ENCODE results near the gene LGALSL.
A peak's percentile ranks its signal among the peaks of the same experiment; 100 is the strongest.

LGALSL gene

GRCh38 chr2:64460330-64460729 is 6.4 kb downstream of the LGALSL start:
- DNase-seq (ENCODE audit: low read depth), result no peak
- TF ChIP-seq, protein P1, sequence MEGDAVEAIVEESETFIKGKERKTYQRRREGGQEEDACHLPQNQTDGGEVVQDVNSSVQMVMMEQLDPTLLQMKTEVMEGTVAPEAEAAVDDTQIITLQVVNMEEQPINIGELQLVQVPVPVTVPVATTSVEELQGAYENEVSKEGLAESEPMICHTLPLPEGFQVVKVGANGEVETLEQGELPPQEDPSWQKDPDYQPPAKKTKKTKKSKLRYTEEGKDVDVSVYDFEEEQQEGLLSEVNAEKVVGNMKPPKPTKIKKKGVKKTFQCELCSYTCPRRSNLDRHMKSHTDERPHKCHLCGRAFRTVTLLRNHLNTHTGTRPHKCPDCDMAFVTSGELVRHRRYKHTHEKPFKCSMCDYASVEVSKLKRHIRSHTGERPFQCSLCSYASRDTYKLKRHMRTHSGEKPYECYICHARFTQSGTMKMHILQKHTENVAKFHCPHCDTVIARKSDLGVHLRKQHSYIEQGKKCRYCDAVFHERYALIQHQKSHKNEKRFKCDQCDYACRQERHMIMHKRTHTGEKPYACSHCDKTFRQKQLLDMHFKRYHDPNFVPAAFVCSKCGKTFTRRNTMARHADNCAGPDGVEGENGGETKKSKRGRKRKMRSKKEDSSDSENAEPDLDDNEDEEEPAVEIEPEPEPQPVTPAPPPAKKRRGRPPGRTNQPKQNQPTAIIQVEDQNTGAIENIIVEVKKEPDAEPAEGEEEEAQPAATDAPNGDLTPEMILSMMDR (IDR thresholded peaks at IDR 0.05; ENCODE audit: low read depth, low read length, missing control alignments), result no peak
- in situ Hi-C loops (cut with HindIII; ENCODE audit: low sequenced_read_pairs), result no loop called here
- H3K4me3 ChIP-seq (ENCODE audit: low read depth, low read length), result no peak overlapping the region

DNA sequence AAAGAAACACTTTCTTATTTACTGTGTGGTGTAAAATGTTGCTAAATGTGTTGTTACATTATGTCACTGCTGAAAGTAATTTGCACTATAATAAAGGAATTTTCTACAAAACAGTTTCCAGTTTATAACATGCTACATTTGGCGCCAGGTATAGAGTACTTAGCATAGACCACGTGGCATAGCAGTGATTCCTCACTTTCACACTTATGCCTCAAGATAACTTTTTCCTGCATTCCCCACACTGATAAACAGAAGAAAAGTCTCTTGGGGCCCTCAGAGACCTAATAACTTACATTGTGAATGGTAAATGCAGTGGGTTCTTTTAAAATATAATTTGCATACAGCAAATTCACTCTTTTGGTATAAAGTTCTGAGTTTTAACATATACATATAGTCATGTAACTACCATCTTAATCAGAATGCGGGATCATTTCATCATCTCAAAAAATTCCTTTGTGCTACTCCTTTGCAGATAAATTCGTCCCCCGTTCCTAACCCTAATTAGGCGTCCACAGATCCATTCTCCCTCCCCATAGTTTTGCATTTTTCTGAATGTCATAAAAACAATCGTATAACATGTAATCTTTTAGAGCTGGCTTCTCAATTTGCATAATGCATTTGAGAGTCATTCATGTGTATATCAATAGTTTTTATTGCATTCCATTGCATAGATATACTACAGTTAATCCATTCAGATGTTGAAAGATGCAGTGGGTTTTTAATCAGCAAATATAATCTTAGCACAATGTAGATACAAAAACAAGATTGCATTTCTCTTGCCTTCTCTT is 7.5 kb downstream of the LGALSL start:
- DNase-seq (ENCODE audit: low read depth), result no peak
- TF ChIP-seq, protein P1 (IDR thresholded peaks at IDR 0.05; ENCODE audit: low read depth, low read length, missing control alignments), result no peak
- in situ Hi-C loops (cut with HindIII; ENCODE audit: low sequenced_read_pairs), result no loop called here
- H3K4me3 ChIP-seq (ENCODE audit: low read depth, low read length), result no peak overlapping the region

DNA sequence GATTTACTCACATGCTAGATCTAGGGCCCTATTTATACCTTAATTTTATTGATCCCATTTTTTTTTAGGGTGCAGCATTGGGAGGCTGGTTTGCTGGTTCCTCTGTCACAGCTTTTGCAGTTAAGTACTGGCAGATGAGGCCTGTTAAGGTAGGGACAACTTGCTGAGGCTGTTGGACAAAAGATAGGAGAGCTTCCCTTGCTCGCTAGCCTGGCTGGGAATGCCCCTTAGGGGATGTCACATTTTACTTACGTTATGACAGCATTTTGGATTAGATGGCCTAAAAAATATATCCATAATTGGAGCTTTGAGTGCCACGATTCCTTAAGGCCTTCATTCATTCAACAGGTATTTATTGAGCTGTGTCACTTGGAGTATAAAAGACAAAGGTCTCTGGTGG is 8.2 kb downstream of the LGALSL start:
- in situ Hi-C loops (cut with HindIII; ENCODE audit: low sequenced_read_pairs), result no loop called here
- no peak overlapping the region for H3K4me3 ChIP-seq (ENCODE audit: low read depth, low read length)
- TF ChIP-seq, protein P1 (IDR thresholded peaks at IDR 0.05; ENCODE audit: low read depth, low read length, missing control alignments), result no peak
- no peak for DNase-seq (ENCODE audit: low read depth)

DNA sequence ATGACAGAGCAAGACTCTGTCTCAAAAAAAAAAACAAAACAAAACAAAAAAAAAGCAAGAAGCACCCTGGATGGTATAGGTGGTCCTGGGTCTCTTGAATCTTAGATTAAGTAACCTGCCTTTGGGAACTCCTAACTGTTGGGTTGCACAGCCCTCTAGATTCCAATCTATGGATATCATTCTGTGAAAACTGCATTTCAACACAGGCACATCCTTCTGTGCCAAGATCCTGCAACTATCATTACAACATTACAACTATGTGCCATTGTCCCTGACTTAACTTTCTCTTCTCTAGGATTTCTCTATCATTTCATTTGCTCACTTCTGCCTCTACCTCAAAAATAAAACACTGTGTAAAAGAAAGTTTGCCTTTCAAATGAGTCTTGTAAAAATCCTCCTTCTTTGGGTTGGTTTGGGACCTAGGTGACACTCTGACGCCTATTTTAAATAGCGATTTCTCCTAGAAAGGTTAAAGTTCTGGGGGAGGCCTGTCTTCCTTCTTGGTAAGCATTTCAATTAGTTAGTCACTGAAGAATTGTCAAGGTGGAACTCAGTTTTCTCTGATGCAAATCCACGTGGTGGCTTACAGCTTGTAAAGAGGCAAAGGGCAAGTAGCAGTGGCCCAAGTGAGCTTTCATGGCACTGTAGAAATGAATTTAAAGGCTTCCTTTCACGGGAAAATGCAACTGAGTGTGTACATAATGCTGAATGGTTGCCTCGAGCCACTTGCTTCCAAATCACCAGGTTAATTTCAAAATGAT is 9.2 kb downstream of the LGALSL start:
- no peak for DNase-seq (ENCODE audit: low read depth)
- no peak overlapping the region for H3K4me3 ChIP-seq (ENCODE audit: low read depth, low read length)
- TF ChIP-seq, protein P1 (IDR thresholded peaks at IDR 0.05; ENCODE audit: low read depth, low read length, missing control alignments), result no peak
- in situ Hi-C loops (cut with HindIII; ENCODE audit: low sequenced_read_pairs), result no loop called here

GRCh38 chr2:64463781-64464180 is 9.8 kb downstream of the LGALSL start:
- peak; percentile 29 for DNase-seq (ENCODE audit: low read depth)
- H3K4me3 ChIP-seq (ENCODE audit: low read depth, low read length), result no peak overlapping the region
- in situ Hi-C loops (cut with HindIII; ENCODE audit: low sequenced_read_pairs), result no loop called here
- TF ChIP-seq, protein P1 (IDR thresholded peaks at IDR 0.05; ENCODE audit: low read depth, low read length, missing control alignments), result no peak

DNA sequence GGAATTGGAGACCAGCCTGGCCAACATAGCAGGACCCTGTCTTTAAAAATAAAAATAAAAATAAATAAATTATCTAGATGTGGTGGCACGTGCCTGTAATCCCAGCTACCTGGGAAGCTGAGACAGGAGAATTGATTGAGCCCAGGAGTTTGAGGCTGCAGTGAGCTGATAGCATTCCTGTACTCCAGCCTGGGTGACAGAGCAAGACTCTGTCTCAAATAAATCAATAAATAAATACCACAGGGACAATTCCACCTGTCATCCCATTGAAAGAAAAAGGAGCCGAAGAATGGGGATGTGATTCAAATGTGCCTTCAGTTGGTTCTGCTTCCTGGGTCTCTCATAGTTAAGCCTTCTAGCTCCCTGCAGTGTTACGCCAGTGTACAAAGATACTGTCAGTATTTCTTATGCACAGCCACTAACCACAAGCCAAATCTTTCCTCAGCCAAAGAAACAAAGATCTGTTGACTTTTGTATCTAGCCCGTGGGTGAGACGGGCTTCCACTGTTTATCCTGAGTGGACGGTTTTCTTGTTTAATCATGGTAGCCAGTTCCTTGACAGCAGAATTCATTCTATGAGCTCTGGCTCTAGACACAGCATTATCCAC is 12.6 kb downstream of the LGALSL start:
- no peak overlapping the region for H3K4me3 ChIP-seq (ENCODE audit: low read depth, low read length)
- in situ Hi-C loops (cut with HindIII; ENCODE audit: low sequenced_read_pairs), result loop anchor here (5.0 kb wide), 1 partner anchor 36 kb away; no protein-coding TSS in a partner anchor
- TF ChIP-seq, protein P1 (IDR thresholded peaks at IDR 0.05; ENCODE audit: low read depth, low read length, missing control alignments), result no peak
- DNase-seq (ENCODE audit: low read depth), result no peak
